ENCODE measurements around the gene NID2. TPM values are rescaled to one million over a fixed set of nuclear protein-coding genes. Genes with fewer than 3 reads are reported as not detected.
A peak's percentile ranks its signal among the peaks of the same experiment; 100 is the strongest.

NID2 gene
- total RNA-seq = 37.3 TPM
- long read RNA-seq, full-length matches to known transcripts = 5 of 21 reads
- long read RNA-seq, partial matches to known transcripts = 14 of 21 reads
- long read RNA-seq, other reads (novel, unspliced or antisense) = 2 of 21 reads

GRCh38 chr14:52068615-52069306 is at the start of gene NID2:
Gene NID2, minus strand, starts transcription at chr14:52069059. Its CDS starts 65 bp downstream, at chr14:52068994.
- intact Hi-C loops (cut with DNase I) = loop anchor here (2.0 to 5.0 kb wide), 2 partner anchors 22 to 36 kb away; no protein-coding TSS in a partner anchor
- peak; percentile 93 for DNase-seq (ENCODE audit: low spot score)

GRCh38 chr14:52117111-52117832 is 48.4 kb upstream of the NID2 start:
- intact Hi-C loops (cut with DNase I) = no loop called here
- no peak for DNase-seq (ENCODE audit: low spot score)

GRCh38 chr14:52115286-52115685 is 46.4 kb upstream of the NID2 start:
- no peak for DNase-seq (ENCODE audit: low spot score)
- intact Hi-C loops (cut with DNase I) = no loop called here

GRCh38 chr14:52112336-52113018 is 43.6 kb upstream of the NID2 start:
- intact Hi-C loops (cut with DNase I) = no loop called here
- DNase-seq (ENCODE audit: low spot score) = no peak

- intact Hi-C loops (cut with DNase I) = no loop called here
These were observed 42.7 kb upstream of the NID2 start for GRCh38 chr14:52111583-52111982.

GRCh38 chr14:52110441-52111086 is 41.7 kb upstream of the NID2 start:
- no peak for DNase-seq (ENCODE audit: low spot score)
- intact Hi-C loops (cut with DNase I) = no loop called here

More at GRCh38 chr14:52111583-52111982, 42.7 kb upstream of the NID2 start:
- DNase-seq (ENCODE audit: low spot score) = no peak

GRCh38 chr14:52108823-52109222 is 40.0 kb upstream of the NID2 start:
- DNase-seq (ENCODE audit: low spot score) = no peak
- intact Hi-C loops (cut with DNase I) = no loop called here

- intact Hi-C loops (cut with DNase I) = no loop called here
- DNase-seq (ENCODE audit: low spot score) = no peak
These were observed 38.0 kb upstream of the NID2 start for GRCh38 chr14:52106840-52107239.

GRCh38 chr14:52103416-52103815 is 34.6 kb upstream of the NID2 start:
- intact Hi-C loops (cut with DNase I) = no loop called here
- DNase-seq (ENCODE audit: low spot score) = no peak

GRCh38 chr14:52095794-52096193 is 26.9 kb upstream of the NID2 start:
- intact Hi-C loops (cut with DNase I) = no loop called here
- no peak for DNase-seq (ENCODE audit: low spot score)

GRCh38 chr14:52095336-52095735 is 26.5 kb upstream of the NID2 start:
- intact Hi-C loops (cut with DNase I) = no loop called here
- DNase-seq (ENCODE audit: low spot score) = no peak

GRCh38 chr14:52094546-52095271 is 25.9 kb upstream of the NID2 start:
- DNase-seq (ENCODE audit: low spot score) = no peak
- intact Hi-C loops (cut with DNase I) = no loop called here

GRCh38 chr14:52091928-52092327 is 23.1 kb upstream of the NID2 start:
- intact Hi-C loops (cut with DNase I) = no loop called here
- no peak for DNase-seq (ENCODE audit: low spot score)

GRCh38 chr14:52090936-52091335 is 22.1 kb upstream of the NID2 start:
- intact Hi-C loops (cut with DNase I) = no loop called here
- DNase-seq (ENCODE audit: low spot score) = no peak

GRCh38 chr14:52089218-52089617 is 20.4 kb upstream of the NID2 start:
- DNase-seq (ENCODE audit: low spot score) = no peak
- intact Hi-C loops (cut with DNase I) = no loop called here

GRCh38 chr14:52086711-52087110 is 17.9 kb upstream of the NID2 start:
- DNase-seq (ENCODE audit: low spot score) = no peak
- intact Hi-C loops (cut with DNase I) = no loop called here

- DNase-seq (ENCODE audit: low spot score) = no peak
- intact Hi-C loops (cut with DNase I) = no loop called here
These were observed 14.0 kb upstream of the NID2 start for GRCh38 chr14:52082903-52083302.

GRCh38 chr14:52081964-52082363 is 13.1 kb upstream of the NID2 start:
- intact Hi-C loops (cut with DNase I) = no loop called here
- DNase-seq (ENCODE audit: low spot score) = no peak
